ENCODE measurements around the gene KCND2.

DNA sequence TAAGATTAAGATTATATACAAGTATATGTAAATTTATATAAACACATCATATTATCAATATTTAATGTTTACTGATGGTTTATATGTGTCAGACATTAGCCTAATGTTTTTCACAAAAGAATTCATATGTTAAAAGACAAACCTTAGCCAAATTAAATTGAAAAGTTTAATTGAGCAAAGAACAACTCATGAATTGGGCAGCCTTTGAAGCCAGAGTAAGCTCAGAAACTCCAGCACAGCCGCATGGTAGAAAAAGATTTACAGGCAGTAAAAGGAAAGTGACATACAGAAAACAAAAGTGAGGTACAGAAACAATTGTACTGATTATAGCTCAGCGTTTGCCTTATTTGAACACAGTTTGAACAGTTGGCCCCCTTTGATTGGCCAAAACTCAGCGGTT, 460.9 kb downstream of the KCND2 start:
- TF ChIP-seq EZH2phosphoT487 (IDR thresholded peaks at IDR 0.05; ENCODE audit: borderline replicate concordance, low read length) (no peak), EZH2 (IDR thresholded peaks at IDR 0.05; ENCODE audit: low read length, unreplicated experiment) (no peak)
- TF ChIP-seq, protein P1, sequence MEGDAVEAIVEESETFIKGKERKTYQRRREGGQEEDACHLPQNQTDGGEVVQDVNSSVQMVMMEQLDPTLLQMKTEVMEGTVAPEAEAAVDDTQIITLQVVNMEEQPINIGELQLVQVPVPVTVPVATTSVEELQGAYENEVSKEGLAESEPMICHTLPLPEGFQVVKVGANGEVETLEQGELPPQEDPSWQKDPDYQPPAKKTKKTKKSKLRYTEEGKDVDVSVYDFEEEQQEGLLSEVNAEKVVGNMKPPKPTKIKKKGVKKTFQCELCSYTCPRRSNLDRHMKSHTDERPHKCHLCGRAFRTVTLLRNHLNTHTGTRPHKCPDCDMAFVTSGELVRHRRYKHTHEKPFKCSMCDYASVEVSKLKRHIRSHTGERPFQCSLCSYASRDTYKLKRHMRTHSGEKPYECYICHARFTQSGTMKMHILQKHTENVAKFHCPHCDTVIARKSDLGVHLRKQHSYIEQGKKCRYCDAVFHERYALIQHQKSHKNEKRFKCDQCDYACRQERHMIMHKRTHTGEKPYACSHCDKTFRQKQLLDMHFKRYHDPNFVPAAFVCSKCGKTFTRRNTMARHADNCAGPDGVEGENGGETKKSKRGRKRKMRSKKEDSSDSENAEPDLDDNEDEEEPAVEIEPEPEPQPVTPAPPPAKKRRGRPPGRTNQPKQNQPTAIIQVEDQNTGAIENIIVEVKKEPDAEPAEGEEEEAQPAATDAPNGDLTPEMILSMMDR (conservative IDR thresholded peaks at IDR 0.05; ENCODE audit: low read depth, low read length), result no peak

Measured in PC-3 (cell line).